Kidney (tissue), 14 donors: ENCODE measurements around the gene ADAMTS3. TPM values are rescaled to one million over a fixed set of nuclear protein-coding genes. Genes with fewer than 3 reads are reported as not detected.
A peak's percentile ranks its signal among the peaks of the same experiment; 100 is the strongest.

Experiments
- DNase-seq, 5 donors: peaks; one replicate each; pipeline ENCODE4 v3.0.0-alpha.2; 2013 to 2020
- FAIRE-seq: peaks from 2 replicates; lab custom pipeline; 2012; peaks lifted over from hg19 to GRCh38; lab: Jason Lieb, UNC
- H3K27ac ChIP-seq, 2 donors: one replicate each; pipeline ENCODE4 v1.7.0; 2013; ENCODE audit warnings: low read depth in 2 of 2, low read length in 2 of 2, inconsistent platforms in 1 of 2
- H3K27me3 ChIP-seq: one replicate; pipeline ENCODE4 v1.7.1; 2013; ENCODE audit warnings: low read length, inconsistent platforms; ENCODE audit not compliant: control insufficient read depth, insufficient read depth
- H3K36me3 ChIP-seq, 3 donors: one replicate each; pipeline versions ENCODE4 v1.7.0 to v1.7.1; 2013; ENCODE audit warnings: low read length in 3 of 3, control low read depth in 1 of 3, inconsistent platforms in 1 of 3; ENCODE audit not compliant: insufficient read depth in 3 of 3, control insufficient read depth in 2 of 3
- H3K4me1 ChIP-seq, 3 donors: one replicate each; pipeline versions ENCODE4 v1.7.0 to v1.7.1; 2013; ENCODE audit warnings: low read length in 3 of 3, inconsistent platforms in 1 of 3, low read depth in 1 of 3; ENCODE audit not compliant: control insufficient read depth in 2 of 3, insufficient read depth in 2 of 3
- H3K4me3 ChIP-seq, 3 donors: one replicate each; pipeline versions ENCODE4 v1.7.0 to v1.8.1; 2013; ENCODE audit warnings: low read length in 3 of 3, control low read depth in 1 of 3, inconsistent platforms in 1 of 3
- H3K9ac ChIP-seq, 3 donors: one replicate each; pipeline versions ENCODE4 v1.7.0 to v1.7.1; 2013; ENCODE audit warnings: low read length in 3 of 3, control low read depth in 1 of 3, inconsistent platforms in 1 of 3
- H3K9me3 ChIP-seq, 3 donors: one replicate each; pipeline versions ENCODE4 v1.7.0 to v1.7.1; 2013; ENCODE audit warnings: low read length in 3 of 3, control low read depth in 1 of 3, inconsistent platforms in 1 of 3; ENCODE audit not compliant: control insufficient read depth in 2 of 3, insufficient read depth in 1 of 3
- CTCF ChIP-seq: IDR thresholded peaks from 3 replicates; pipeline ENCODE4 v1.5.1; 2012; ENCODE audit warnings: mild to moderate bottlenecking, moderate library complexity, borderline replicate concordance; ENCODE audit not compliant: insufficient read depth; ENCODE audit errors: extremely low read depth
- intact Hi-C: fragments of 100-400 bp; cut with DNase I; formaldehyde crosslinking; loops from one replicate; pipeline ENCODE4 v1.11.1; 2022
- polyA plus RNA-seq: library from polyadenylated mRNA; stranded (reverse); fragments of 350-450 nt; fragmentation: Illumina TruSeq; extraction: RNeasy Lipid Tissue Mini Kit (QIAGEN cat#74804); gene quantifications from one replicate; pipeline ENCODE4 v1.2.3, GENCODE V29; 2014; ENCODE audit warnings: low read depth, low replicate concordance; ENCODE audit not compliant: insufficient read depth
- total RNA-seq: library from RNA; stranded (reverse); fragmentation: NEBNext Ultra II Directional; extraction: Animal tissue kit (Norgen Biotek cat#: 25700); gene quantifications from one replicate; pipeline ENCODE4 v1.2.1, GENCODE V29; 2021
- donor health status: control.
- donor health status: control.
- donor health status: control.
- donor health status: control.
- donor health status: control.
- donor health status: DM: yes; HTN: yes; CAD: no.
- donor health status: Normal renal cell carcinoma (clear cell type).

Gene ADAMTS3
- total and polyA plus RNA-seq, 2 donors from 2014 or later: 0.56 to 4.2 TPM

GRCh38 chr4:72391281-72391680 lies 177.7 kb downstream of the ADAMTS3 start:
- Histone ChIP-seq H3K9me3 (no peaks in the 10 kb centered on the region), H3K27me3 (no peaks in the 10 kb centered on the region), H3K4me3 (no peak overlapping the region), H3K27ac (no peak overlapping the region), H3K36me3 (no peaks in the 10 kb centered on the region), H3K9ac (no peak overlapping the region), H3K4me1 (no peaks in the 10 kb centered on the region)
- DNase-seq (no peak), FAIRE-seq (no peak)
- TF ChIP-seq CTCF: no peak
- intact Hi-C loops: no loop called here

- no peaks in the 10 kb centered on the region for H3K4me1 ChIP-seq
- H3K27me3 ChIP-seq: no peaks in the 10 kb centered on the region
- H3K9ac ChIP-seq: no peak overlapping the region
- H3K27ac ChIP-seq: no peak overlapping the region
- H3K36me3 ChIP-seq: no peaks in the 10 kb centered on the region
- TF ChIP-seq CTCF: no peak
- FAIRE-seq (no peak), DNase-seq (peak in 1 of 5 donors; percentile 34)
- no peaks in the 10 kb centered on the region for H3K9me3 ChIP-seq
- H3K4me3 ChIP-seq: no peak overlapping the region
- intact Hi-C loops: no loop called here
These were observed 178.6 kb downstream of the ADAMTS3 start for GRCh38 chr4:72390409-72390808.

GRCh38 chr4:72388521-72388920 lies 180.5 kb downstream of the ADAMTS3 start:
- DNase-seq (no peak), FAIRE-seq (no peak)
- H3K36me3 ChIP-seq: no peaks in the 10 kb centered on the region
- H3K4me3 ChIP-seq: no peak overlapping the region
- no peaks in the 10 kb centered on the region for H3K4me1 ChIP-seq
- H3K27me3 ChIP-seq: no peaks in the 10 kb centered on the region
- H3K27ac ChIP-seq: no peak overlapping the region
- TF ChIP-seq CTCF: no peak
- intact Hi-C loops: no loop called here
- no peaks in the 10 kb centered on the region for H3K9me3 ChIP-seq
- H3K9ac ChIP-seq: no peak overlapping the region

DNA sequence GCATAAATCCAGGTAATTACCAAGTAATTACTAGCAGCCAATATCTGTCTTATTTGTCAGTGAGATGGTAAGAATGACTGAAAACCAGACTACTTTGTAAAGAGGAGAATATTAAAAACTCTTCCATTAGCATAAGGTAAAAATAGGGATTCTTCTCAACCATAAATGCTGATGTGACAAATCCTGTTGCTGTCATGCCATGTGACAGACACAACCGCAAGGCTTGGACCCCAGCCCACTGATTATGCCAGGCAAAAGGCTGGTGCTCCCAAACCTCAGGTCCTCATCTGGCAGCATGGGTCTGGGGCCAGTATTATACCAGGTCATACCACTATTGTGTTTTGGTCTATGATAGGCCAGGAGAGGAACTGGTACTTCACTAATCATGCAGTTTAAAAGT lies 181.1 kb downstream of the ADAMTS3 start:
- no peaks in the 10 kb centered on the region for H3K4me1 ChIP-seq
- H3K9ac ChIP-seq: no peak overlapping the region
- no peaks in the 10 kb centered on the region for H3K36me3 ChIP-seq
- no peaks in the 10 kb centered on the region for H3K9me3 ChIP-seq
- H3K27ac ChIP-seq: no peak overlapping the region
- intact Hi-C loops: no loop called here
- DNase-seq (no peak), FAIRE-seq (no peak)
- H3K27me3 ChIP-seq: no peaks in the 10 kb centered on the region
- TF ChIP-seq CTCF: no peak
- no peak overlapping the region for H3K4me3 ChIP-seq
